GM10248 (cell line): ENCODE results near the gene ZER1.
"Not testable (repeated sequence)": the region's sequence is repeated elsewhere in the genome, so short reads cannot be mapped to it uniquely, and the experiment has no call there.

ENCODE experiments used
- CTCF ChIA-PET: fragments of 300-600 bp; sonication (Branson Sonifier 250); formaldehyde crosslinking; extraction: SDS; loops from one replicate; lab custom pipeline; 2021; ENCODE audit warnings: antibody characterized with exemption; lab: Yijun Ruan, JAX
- POLR2A ChIA-PET: fragments of 350-650 bp; sonication (Branson Sonifier 250); formaldehyde crosslinking; extraction: SDS; loops from one replicate; lab custom pipeline; 2020; ENCODE audit warnings: antibody characterized with exemption; lab: Yijun Ruan, JAX
- DNase-seq: peaks from one replicate; pipeline ENCODE4 v3.0.0; 2012; ENCODE audit errors: extremely low spot score
- TF ChIP-seq, protein P1 (sequence below): IDR thresholded peaks from 2 replicates; pipeline ENCODE4 v1.5.1; 2012; ENCODE audit warnings: mild to moderate bottlenecking, low read depth; ENCODE audit errors: extremely low read depth, missing control alignments, control extremely low read depth

Gene ZER1

DNA sequence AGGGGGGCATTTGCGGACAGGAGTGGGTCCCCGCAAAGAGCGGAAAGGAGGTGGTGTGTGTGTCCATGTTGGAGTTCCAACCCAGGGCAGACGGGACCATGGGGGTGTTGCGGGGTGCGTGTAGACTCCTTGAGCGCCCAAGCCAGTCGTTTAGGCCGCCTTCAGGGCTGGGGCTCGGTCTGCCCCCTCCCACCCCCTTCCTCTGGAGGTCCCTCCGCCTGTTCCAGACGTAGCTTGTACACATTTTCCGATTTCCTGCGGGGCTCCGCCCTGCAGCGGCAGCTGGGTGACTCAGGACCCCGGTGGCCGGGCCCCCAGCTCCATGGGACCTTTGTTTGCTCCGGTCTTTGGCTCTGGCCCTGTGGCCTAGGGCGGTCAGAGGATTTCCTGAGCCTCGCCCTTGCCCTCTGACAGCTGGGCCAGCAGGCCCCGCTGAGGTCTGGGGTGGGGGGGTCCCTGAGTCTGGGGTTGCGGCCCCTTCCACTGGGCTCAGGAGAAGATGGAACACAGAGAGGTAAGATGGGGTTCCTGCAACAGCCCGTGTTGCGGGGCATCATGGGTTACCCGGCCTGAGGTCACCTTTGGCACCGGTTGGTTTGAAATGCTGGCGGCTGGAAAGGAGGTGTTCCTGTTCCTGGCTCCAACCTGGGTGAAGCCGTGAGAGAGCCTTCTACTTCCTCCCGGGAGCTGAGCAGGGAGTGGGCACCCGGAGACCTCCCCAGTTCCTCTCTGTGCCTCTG is 67.9 kb downstream of the ZER1 start:
- CTCF ChIA-PET: interaction anchor here (0.6 to 0.8 kb wide), 2 partner anchors 10 to 12 kb away, joined by 3 read pairs; no protein-coding TSS in a partner anchor
- POLR2A ChIA-PET: no interaction called here

DNA sequence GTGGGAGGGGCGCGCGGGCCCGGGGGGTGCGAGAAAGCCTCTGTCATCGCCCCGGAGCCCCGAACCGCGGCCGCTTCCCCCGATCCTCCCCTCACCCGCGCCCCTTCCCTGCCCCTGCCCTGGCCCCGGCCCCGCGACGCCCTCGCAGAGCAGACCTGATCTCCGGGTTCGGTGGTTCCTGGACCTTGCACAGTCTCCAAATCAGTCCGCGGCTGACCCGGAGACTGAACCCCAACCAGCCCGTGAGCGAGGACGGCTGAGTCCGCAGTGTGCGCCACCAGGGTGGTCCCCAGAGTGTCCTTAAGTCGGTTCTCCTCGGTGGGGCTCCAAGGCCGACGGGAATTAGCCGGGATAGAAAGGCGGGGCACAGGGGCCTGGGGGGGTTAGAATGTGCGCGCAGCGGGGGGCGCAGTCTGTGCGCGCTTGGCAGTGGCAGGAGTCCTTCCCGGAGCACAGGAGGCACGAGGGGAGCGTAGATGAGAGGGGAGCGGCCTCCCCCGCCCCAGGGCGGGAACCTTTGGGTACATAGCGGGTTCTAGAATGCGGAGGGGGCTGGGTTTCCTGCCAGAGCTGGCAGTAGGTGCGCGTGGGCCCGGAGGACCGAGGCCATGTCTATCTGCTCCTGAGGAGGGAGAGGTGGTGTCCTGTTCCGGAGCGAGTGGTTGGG is 68.6 kb downstream of the ZER1 start:
- TF ChIP-seq, protein P1, sequence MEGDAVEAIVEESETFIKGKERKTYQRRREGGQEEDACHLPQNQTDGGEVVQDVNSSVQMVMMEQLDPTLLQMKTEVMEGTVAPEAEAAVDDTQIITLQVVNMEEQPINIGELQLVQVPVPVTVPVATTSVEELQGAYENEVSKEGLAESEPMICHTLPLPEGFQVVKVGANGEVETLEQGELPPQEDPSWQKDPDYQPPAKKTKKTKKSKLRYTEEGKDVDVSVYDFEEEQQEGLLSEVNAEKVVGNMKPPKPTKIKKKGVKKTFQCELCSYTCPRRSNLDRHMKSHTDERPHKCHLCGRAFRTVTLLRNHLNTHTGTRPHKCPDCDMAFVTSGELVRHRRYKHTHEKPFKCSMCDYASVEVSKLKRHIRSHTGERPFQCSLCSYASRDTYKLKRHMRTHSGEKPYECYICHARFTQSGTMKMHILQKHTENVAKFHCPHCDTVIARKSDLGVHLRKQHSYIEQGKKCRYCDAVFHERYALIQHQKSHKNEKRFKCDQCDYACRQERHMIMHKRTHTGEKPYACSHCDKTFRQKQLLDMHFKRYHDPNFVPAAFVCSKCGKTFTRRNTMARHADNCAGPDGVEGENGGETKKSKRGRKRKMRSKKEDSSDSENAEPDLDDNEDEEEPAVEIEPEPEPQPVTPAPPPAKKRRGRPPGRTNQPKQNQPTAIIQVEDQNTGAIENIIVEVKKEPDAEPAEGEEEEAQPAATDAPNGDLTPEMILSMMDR: no peak
- DNase-seq: peak; percentile 68
- ChIA-PET POLR2A (no interaction called here), CTCF (interaction anchor here (0.6 kb wide), 1 partner anchor 11 kb away, joined by 3 read pairs; no protein-coding TSS in a partner anchor)

More for the DNA sequence above, 67.9 kb downstream of the ZER1 start:
- TF ChIP-seq, protein P1: no peak
- DNase-seq: no peak

DNA sequence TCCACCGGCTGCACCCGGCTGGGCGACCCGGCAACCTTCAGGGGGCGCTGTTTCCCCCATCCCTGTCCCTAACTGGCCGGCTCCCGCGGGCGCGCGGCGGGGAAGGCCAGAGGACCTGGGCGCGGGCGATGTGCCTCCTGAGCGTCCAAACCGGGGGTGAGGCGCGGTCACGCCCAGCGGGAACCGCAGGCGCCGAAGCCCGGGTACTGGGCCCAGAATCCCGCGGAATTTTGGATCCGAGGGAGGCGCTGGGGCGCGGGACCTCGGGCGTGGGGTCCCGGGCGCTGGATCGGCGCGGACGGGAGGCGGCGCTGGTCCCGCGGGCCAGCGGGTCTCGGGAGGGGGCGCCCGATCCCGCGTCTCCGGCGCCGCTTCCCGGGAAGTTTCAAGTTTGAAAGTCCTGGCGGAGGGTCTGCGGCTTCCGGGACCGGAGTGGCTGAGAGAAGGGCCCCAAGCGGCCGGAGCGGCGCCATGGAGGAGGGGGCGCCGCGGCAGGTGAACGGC is 69.2 kb downstream of the ZER1 start, which contains the start of gene PKN3:
Gene PKN3 (plus strand): TSS at position 59 of the 504 bp plus-strand sequence. CDS start 413 bp downstream, at position 472.
- TF ChIP-seq, protein P1: peak; percentile 88
- ChIA-PET CTCF (interaction anchor here (0.6 to 1.4 kb wide), 28 partner anchors 8 to 516 kb away, joined by 3 to 33 read pairs (median 4); partner anchors contain the start of genes ENDOG, SET and ZER1), POLR2A (interaction anchor here (1.0 kb wide), 1 partner anchor 77 kb away, joined by 4 read pairs; no protein-coding TSS in a partner anchor)
- peak; percentile 95 for DNase-seq

DNA sequence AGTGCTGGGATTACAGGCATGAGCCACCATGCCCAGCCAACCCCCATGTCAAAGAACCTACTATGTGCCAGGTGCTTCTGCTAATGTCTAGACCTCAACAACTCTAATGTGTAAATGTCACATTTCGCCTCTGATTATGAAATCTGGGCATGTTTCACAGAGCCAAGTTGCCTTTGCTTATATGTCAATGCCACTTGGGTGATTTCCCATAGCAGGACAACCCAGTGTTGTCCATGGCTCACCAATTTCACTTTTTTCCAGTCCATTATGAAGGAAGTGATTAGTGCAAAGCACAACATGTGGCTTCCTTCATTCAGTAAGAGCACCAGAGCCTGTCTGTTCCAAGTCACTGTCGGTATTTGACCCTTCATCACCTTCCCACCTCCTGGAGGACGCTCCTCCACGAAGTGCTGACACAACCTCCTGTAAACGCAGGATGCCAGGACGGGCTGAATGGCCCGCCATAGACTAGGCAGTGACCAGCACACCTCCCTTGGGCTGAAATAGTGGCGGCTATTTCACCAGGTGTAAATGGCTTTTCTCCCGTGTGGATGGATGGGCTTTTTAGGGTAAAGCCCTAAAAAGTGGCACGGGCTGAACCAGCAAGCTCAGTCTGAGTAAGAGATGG is 70.4 kb downstream of the ZER1 start:
- CTCF ChIA-PET: interaction anchor here (1.0 to 1.6 kb wide), 12 partner anchors 9 to 515 kb away, joined by 3 to 33 read pairs (median 4); no protein-coding TSS in a partner anchor
- POLR2A ChIA-PET: interaction anchor here (1.0 to 1.2 kb wide), 3 partner anchors 16 to 76 kb away, joined by 3 to 8 read pairs (median 4); no protein-coding TSS in a partner anchor
- TF ChIP-seq, protein P1: no peak
- DNase-seq: no peak

DNA sequence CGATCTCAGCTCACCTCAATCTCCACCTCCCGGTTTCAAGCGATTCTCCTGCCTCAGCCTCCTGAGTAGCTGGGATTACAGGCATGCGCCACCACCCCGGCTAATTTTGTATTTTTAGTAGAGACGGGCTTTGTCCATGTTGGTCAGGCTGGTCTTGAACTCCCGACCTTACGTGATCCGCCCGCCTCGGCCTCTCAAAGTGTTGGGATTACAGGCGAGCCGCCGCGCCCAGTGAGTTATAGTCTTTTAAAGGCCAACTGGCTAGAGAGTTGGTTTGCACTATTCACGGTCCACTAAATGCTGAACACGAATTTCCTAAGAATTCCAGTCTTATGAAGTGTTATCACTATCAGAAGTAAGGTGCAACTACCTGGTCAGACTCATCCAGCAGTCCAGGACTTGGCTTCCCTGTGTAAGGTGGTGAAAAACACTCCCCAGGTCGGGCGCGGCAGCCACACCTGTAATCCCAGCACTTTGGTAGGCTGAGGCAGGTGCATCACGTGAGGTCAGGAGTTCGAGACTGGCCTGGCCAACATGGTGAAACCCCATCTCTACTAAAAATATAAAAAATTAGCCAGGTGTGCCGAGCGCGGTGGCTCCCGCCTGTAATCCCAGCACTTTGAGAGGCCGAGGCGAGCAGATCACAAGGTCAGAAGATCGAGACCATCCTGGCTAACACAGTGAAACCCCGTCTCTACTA is 72.5 kb downstream of the ZER1 start:
- POLR2A ChIA-PET, DNase-seq, CTCF ChIA-PET: not testable (repeated sequence)
